Measurements from ENCODE around the gene GAGE12H.

- TF ChIP-seq POLR2AphosphoS5 (IDR thresholded peaks at IDR 0.05) (no peak), CTCF (IDR thresholded peaks at IDR 0.05) (peak in 1 of 3 experiments; percentile 8), POLR2A (IDR thresholded peaks at IDR 0.05; ENCODE audit: low read depth) (no peak), EP300 (IDR thresholded peaks at IDR 0.05) (no peak)
Measured at GRCh38 chrX:49627086-49627777, 47.5 kb downstream of the GAGE12H start.

Data from esophagus muscularis mucosa (tissue), 4 donors.